KMS-11 (cell line): ENCODE results near the gene AKR1C8.

Experiments
- H2AFZ ChIP-seq: fragments of 200-600 bp; sonication (generic); 2 replicates; pipeline ENCODE4 v1.6.1; 2016; ENCODE audit warnings: antibody characterized with exemption, mixed run types, low read depth
- H3K27ac ChIP-seq: fragments of 200-600 bp; sonication (generic); 2 replicates; pipeline ENCODE4 v1.6.1; 2016; ENCODE audit warnings: mild to moderate bottlenecking, mixed run types
- H3K27me3 ChIP-seq: fragments of 200-600 bp; sonication (generic); 2 replicates; pipeline ENCODE4 v1.6.1; 2017; ENCODE audit warnings: mild to moderate bottlenecking, low read depth, mixed run types, moderate library complexity; ENCODE audit not compliant: insufficient read depth
- H3K36me3 ChIP-seq: fragments of 200-600 bp; sonication (generic); 2 replicates; pipeline ENCODE4 v1.6.1; 2017; ENCODE audit warnings: mild to moderate bottlenecking, mixed run types; ENCODE audit not compliant: insufficient read depth
- H3K4me1 ChIP-seq: fragments of 200-600 bp; sonication (generic); 2 replicates; pipeline ENCODE4 v1.6.1; 2016; ENCODE audit warnings: mild to moderate bottlenecking, low read depth, mixed run types; ENCODE audit not compliant: poor library complexity, severe bottlenecking
- H3K4me2 ChIP-seq: fragments of 200-600 bp; sonication (generic); 2 replicates; pipeline ENCODE4 v1.7.0; 2016; ENCODE audit warnings: mild to moderate bottlenecking, mixed run types
- H3K4me3 ChIP-seq: fragments of 200-600 bp; sonication (generic); IDR thresholded peaks from 2 replicates; pipeline ENCODE4 v1.6.1; 2017; ENCODE audit warnings: low read depth, low read length, mixed read lengths; ENCODE audit not compliant: insufficient read depth
- H3K79me2 ChIP-seq: fragments of 200-600 bp; sonication (generic); 2 replicates; pipeline ENCODE4 v1.6.1; 2016; ENCODE audit warnings: low read depth, mixed run types; ENCODE audit not compliant: insufficient read depth
- H3K9ac ChIP-seq: fragments of 200-600 bp; sonication (generic); 2 replicates; pipeline ENCODE4 v1.6.1; 2016; ENCODE audit warnings: mild to moderate bottlenecking, mixed run types
- H4K20me1 ChIP-seq: fragments of 200-600 bp; sonication (generic); 2 replicates; pipeline ENCODE4 v1.6.1; 2016; ENCODE audit warnings: mild to moderate bottlenecking, mixed run types; ENCODE audit not compliant: insufficient read depth
- TF ChIP-seq, protein P1 (sequence below): fragments of 200-600 bp; sonication (generic); conservative IDR thresholded peaks from 2 replicates; pipeline ENCODE4 v1.6.1; 2017; ENCODE audit warnings: low read depth, mild to moderate bottlenecking, antibody characterized with exemption, low read length, moderate library complexity, mixed read lengths

Gene AKR1C8

DNA sequence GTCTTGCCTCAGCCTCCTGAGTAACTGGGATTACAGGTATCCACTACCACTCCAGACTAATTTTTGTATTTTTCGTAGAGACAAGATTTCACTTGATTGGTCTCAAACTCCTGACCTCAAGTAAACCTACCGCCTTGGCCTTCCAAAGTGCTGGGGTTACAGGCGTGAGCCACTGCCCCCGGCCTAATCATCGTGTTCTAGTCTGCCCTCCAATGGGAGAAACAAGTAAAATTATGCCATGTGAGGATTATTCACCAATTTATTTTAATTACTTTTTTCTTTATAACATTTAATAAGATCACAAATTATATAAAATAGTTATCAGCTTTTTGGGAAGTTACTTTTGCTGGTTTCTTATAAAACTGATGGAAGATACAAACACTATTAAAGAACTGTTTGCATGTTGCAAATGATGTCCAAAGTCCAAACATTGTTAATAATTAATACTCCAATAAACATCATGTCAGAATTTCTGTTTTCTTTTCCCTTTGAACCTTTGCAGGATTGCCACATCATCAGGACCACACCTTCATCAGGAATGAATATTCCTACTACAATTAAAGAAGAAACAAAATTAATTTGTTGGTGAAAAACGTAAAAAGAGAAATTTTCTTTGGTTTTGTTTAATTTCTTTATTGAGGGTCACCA lies 10.9 kb upstream of the AKR1C8 start:
- Histone ChIP-seq H3K79me2 (no peaks in the 10 kb centered on the region), H3K9ac (no peak overlapping the region), H3K4me3 (no peak overlapping the region), H3K27ac (no peak overlapping the region), H2AFZ (no peak overlapping the region), H3K27me3 (no peaks in the 10 kb centered on the region), H3K36me3 (no peaks in the 10 kb centered on the region), H3K4me1 (no peaks in the 10 kb centered on the region), H3K4me2 (no peak overlapping the region), H4K20me1 (no peaks in the 10 kb centered on the region)
- TF ChIP-seq, protein P1, sequence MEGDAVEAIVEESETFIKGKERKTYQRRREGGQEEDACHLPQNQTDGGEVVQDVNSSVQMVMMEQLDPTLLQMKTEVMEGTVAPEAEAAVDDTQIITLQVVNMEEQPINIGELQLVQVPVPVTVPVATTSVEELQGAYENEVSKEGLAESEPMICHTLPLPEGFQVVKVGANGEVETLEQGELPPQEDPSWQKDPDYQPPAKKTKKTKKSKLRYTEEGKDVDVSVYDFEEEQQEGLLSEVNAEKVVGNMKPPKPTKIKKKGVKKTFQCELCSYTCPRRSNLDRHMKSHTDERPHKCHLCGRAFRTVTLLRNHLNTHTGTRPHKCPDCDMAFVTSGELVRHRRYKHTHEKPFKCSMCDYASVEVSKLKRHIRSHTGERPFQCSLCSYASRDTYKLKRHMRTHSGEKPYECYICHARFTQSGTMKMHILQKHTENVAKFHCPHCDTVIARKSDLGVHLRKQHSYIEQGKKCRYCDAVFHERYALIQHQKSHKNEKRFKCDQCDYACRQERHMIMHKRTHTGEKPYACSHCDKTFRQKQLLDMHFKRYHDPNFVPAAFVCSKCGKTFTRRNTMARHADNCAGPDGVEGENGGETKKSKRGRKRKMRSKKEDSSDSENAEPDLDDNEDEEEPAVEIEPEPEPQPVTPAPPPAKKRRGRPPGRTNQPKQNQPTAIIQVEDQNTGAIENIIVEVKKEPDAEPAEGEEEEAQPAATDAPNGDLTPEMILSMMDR, result no peak

DNA sequence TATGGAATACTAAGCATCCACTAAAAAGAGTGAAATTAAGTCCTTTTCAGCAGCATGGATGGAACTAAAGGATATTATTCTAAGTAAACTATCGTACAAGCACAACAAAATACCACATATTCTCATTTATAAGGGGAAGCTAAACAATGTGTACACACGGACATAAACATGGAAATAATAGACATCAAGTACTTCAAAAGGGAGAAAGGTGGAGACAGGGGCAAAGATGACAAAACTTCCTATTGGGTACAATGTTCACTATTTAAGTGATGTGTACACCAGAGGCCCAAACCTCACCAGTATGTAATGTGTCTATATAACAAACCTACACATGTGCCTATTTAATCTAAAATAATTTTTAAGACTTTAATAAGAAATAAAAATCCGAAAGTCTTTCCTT lies 9.5 kb upstream of the AKR1C8 start:
- Histone ChIP-seq H3K36me3 (no peaks in the 10 kb centered on the region), H2AFZ (no peak overlapping the region), H3K4me3 (no peak overlapping the region), H3K9ac (no peak overlapping the region), H4K20me1 (no peaks in the 10 kb centered on the region), H3K79me2 (no peaks in the 10 kb centered on the region), H3K4me2 (no peak overlapping the region), H3K27me3 (no peaks in the 10 kb centered on the region), H3K4me1 (no peaks in the 10 kb centered on the region), H3K27ac (no peak overlapping the region)
- TF ChIP-seq, protein P1, result no peak

DNA sequence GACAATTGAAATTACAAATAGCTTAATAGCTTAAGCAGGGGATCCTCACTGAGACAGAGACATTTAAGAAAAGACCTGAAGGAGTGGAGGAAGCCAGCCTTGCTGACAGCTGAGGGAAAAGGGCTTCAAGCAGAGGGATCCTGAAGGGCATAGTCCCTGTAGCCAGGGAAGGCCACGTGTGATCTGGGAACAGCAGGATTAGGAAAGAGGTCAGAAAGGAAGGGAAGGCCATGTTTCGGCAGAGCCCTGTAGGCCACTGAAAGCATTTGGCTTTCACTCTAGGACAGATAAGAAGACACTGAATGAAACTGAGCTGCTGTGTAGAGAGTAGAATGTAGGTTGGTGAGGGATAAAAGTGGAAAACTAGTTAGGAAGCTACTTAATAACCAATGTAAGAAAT lies 3.4 kb upstream of the AKR1C8 start:
- Histone ChIP-seq H3K27me3 (no peaks in the 10 kb centered on the region), H3K4me2 (no peak overlapping the region), H3K36me3 (no peaks in the 10 kb centered on the region), H3K27ac (no peak overlapping the region), H3K9ac (no peak overlapping the region), H3K79me2 (no peaks in the 10 kb centered on the region), H3K4me1 (no peaks in the 10 kb centered on the region), H3K4me3 (no peak overlapping the region), H2AFZ (no peak overlapping the region), H4K20me1 (no peaks in the 10 kb centered on the region)
- TF ChIP-seq, protein P1, result no peak

DNA sequence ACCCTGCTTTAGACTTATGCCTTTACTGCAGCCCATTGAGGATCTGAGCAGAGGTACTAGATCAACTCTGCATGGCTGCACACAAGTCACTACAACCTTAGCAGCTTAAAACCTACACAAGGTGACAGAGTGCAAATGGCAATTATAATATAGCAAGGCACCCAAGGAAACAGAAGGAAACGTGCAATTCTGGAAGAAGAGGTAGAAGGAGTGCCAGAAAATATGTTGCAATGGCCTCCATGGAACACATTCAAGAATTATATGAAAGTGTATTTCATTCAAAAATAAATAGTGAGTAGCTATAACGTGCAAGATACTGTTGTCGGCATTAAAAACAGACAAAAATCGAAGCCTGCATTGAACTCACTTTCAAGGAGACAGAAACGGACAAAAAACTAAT lies 2.9 kb upstream of the AKR1C8 start:
- no peak overlapping the region for H3K4me2 ChIP-seq
- no peak overlapping the region for H3K27ac ChIP-seq
- no peaks in the 10 kb centered on the region for H3K27me3 ChIP-seq
- H3K79me2 ChIP-seq, result no peaks in the 10 kb centered on the region
- no peaks in the 10 kb centered on the region for H3K36me3 ChIP-seq
- no peak overlapping the region for H3K4me3 ChIP-seq
- H2AFZ ChIP-seq, result no peak overlapping the region
- no peaks in the 10 kb centered on the region for H4K20me1 ChIP-seq
- no peak overlapping the region for H3K9ac ChIP-seq
- H3K4me1 ChIP-seq, result no peaks in the 10 kb centered on the region
- TF ChIP-seq, protein P1, result no peak
